AG09319 (cell line): ENCODE results near the gene AGMO.

Source experiments
- DNase-seq: peaks from one replicate; pipeline ENCODE4 v3.0.0-alpha.2; 2010; ENCODE audit warnings: low read depth; ENCODE audit errors: extremely low read depth
- TF ChIP-seq, protein P1 (sequence below): IDR thresholded peaks from 2 replicates; pipeline ENCODE4 v1.5.1; 2011; ENCODE audit warnings: low read depth, mild to moderate bottlenecking, inconsistent platforms, low read length, moderate library complexity

Gene AGMO

DNA sequence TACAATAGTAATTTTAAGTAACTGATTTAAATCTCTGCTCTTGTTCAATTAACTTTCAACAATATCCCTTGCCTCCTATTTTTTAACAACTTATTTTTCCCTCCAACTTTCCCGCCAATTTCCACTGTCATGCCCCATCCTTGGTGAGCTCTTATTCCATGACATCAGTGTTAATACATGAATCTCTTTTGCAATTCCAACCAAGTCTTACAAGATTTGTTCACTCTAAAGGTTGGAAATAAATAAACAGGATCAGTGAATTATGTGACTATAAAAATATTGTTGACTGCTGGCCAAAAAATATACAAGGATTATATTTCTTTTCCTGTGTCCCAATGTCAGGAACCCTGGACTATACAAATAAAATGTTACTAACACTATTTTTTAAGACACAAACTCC, 21.0 kb upstream of the AGMO start:
- TF ChIP-seq, protein P1, sequence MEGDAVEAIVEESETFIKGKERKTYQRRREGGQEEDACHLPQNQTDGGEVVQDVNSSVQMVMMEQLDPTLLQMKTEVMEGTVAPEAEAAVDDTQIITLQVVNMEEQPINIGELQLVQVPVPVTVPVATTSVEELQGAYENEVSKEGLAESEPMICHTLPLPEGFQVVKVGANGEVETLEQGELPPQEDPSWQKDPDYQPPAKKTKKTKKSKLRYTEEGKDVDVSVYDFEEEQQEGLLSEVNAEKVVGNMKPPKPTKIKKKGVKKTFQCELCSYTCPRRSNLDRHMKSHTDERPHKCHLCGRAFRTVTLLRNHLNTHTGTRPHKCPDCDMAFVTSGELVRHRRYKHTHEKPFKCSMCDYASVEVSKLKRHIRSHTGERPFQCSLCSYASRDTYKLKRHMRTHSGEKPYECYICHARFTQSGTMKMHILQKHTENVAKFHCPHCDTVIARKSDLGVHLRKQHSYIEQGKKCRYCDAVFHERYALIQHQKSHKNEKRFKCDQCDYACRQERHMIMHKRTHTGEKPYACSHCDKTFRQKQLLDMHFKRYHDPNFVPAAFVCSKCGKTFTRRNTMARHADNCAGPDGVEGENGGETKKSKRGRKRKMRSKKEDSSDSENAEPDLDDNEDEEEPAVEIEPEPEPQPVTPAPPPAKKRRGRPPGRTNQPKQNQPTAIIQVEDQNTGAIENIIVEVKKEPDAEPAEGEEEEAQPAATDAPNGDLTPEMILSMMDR = no peak
- no peak for DNase-seq

DNA sequence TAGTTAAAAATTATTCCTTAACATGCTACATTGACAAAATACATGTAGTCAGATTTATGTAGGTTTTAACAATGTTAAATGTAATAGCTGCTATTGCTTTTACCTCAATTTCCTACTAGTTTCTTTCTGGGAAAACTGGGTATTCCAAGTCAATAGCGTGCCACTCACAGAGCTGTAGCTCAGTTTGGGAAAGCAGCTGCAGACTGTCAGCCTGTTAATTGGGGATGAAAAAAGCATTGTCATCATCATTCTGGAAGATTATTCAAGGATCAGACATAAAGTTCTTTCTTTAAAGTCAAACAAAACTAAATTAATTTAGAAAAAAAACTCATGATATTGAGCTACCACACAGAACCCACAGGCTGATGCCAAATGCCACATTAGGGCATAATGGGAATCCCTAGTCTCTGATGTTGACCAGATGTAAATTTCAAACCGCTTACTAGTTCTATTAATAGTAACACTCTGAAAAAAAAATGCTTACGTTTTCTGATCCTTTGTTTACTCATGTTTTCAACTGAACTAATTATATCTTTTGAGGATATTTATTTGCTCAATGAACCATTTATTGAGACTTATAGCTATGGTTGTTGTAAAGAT, 19.6 kb upstream of the AGMO start:
- TF ChIP-seq, protein P1 = no peak
- no peak for DNase-seq

DNA sequence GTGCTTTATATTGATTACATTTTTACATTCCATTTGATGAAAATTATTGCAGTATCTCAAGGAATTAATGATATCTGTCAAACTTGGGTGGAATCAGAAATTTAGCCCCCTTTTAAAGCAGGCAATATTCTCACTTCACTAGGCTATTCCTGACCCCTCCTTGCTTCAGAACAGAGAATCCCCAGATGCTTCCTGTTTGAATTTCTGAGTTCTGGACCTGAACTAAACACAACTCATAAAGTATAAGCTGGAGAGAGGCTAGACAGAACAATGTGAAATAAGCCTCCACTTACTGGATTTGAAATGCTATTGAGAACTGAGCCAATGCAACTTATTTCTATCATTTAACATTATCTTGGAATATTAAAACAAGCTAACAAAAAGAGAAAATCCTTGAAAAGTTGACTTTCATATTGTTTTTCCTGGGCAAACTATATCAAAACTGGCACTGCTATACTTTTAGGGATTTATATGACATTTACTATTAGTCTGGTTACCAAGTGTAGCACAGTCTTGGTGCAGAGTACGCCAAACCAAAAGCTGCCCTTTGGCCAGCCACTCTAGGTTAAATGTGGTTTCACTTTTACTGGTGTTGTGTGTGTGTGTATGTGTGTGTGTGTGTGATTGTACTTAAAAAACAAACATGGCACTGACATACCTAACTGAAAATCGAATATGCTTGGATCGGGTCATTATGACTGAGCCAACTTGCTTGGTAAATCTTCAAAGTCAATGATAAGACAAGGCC, 19.0 kb upstream of the AGMO start:
- no peak for DNase-seq
- TF ChIP-seq, protein P1 = no peak

DNA sequence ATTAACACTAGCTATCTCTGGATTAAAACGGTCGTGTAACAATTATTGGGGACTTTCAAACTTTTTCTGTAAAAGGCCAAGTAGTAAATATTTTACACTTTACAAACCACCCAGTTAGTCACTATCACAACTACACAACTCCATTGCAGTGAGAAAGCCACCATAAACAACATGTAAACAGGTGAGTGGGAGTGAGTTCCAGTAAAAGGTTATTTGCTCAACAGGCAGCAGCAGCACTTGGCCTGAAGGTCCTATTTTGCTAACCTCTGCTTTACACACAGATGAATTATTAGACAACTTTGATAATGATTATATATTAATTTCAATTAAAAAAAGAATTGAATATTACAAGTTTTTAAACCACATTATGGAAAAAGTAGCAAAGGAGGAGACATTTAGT, 15.8 kb upstream of the AGMO start:
- TF ChIP-seq, protein P1 = no peak
- no peak for DNase-seq

DNA sequence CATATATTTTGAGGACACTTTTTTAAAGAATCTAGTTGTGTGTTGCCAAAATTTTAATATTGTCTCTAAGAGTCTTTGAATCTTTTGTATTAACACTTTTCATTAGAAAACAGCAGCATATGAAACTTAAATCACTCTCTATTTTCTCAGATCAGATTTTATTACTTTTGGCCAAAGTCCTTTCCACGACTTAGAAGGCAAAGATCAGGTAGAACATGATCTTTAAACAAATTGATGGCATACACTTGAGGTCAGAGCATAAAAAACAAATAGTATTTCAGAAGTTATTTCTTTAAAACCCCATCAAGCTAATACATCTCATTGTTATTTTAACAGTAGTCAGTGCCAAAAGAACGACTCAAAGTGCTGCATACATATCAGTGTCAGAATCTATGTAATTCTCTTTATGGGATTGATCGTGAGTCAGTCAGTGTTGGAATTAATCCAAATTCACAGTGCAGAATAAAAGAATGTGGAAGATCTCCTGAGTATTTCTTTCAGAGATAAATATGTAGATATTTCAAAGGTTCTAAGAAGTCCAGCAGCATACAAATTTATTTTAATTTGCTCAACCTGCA, 9.6 kb upstream of the AGMO start:
- DNase-seq = no peak
- TF ChIP-seq, protein P1 = no peak

DNA sequence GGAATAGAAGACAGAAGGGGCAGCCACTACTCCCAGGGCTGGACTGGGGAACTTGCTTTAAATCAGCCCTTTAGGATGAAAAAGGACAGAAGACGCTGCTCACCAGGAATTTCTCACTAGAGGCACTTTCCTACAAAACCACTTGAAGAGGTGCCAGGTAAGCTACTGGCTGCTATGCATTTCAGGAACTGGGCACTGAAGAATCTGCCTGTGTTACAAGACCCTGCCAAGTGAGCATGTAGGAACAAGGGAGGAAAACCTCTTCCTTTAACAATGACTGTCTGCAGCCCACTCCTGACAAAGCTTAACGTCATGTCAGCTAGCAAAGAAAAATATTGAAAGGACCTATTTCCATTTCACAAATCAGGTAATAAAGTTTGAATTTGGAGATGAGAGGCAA, 5.8 kb upstream of the AGMO start:
- DNase-seq = no peak

More for the DNA sequence above, 5.8 kb upstream of the AGMO start:
- TF ChIP-seq, protein P1 = no peak
